Measurements from ENCODE around the gene IBA57.

The IBA57 gene

DNA sequence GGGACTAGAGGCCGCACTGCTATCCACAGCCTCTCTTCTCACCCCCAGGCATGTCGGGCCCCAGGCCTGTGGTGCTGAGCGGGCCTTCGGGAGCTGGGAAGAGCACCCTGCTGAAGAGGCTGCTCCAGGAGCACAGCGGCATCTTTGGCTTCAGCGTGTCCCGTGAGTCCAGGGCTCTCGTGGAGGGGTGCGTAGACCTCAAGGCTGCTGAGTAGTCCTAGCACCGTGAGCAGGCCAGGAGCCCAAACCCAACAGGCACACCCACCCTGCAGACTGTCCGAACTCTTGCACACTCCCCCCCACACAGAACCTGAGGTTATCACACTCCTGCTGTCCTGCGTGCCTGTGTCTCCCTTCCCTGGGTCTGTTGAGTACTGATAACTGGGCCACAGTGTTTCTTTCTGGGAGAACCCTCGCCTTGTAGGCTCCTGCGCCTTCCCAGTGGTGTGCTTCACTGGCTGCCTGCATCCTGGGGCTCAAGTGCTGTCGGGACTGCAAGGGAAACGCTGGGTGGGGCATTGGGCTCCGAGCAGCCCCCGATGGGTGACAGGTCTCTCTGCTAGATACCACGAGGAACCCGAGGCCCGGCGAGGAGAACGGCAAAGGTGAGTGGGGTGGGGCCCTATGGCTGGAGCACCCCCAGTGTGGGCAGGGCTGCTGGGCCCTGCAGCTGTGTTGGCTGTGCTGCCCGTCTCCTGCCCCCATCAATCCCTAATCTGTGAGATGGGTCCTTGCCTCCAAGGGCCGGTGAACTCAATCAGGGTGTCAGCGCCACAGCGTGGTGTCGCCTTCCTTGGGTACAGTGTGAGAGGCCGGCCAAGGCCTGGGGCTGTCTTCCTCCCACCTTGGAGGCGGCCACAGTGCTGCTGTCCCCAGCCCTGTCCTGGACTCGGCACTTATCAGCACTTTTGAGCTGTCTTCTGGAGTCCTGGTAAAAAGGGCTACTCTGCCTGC lies 19.9 kb upstream of the IBA57 start:
- no peak for DNase-seq

DNA sequence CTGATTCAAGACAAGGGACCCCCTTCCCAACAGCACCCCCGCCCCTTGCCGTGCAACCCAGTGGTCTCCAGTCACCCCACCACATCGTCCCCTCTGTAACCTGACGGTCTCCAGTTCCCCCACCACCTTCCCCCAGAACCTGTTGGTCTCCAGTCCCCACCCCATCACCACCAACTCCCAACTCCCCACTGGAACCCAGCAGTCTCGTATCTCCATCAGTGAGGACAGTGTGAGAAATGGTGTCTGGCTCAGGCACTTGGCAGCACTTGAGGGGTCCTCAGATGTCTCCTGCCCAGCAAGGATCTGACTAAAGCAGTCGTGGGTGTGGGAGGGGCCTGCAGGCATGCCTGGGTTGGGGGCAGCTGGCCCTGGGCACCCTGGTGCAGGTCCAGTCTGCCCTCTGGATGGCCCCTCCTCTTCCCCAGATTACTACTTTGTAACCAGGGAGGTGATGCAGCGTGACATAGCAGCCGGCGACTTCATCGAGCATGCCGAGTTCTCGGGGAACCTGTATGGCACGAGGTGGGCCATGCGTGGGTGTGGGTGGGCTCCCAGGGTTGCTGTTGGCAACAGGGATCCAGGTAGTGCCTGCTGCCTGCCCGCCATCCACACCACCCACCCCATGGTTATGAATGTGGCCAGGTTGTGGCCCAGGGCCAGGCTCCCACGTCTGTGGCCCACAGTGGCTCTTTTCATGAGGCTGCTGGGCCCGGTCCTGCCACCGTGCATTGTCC lies 19.0 kb upstream of the IBA57 start:
- no peak for DNase-seq

DNA sequence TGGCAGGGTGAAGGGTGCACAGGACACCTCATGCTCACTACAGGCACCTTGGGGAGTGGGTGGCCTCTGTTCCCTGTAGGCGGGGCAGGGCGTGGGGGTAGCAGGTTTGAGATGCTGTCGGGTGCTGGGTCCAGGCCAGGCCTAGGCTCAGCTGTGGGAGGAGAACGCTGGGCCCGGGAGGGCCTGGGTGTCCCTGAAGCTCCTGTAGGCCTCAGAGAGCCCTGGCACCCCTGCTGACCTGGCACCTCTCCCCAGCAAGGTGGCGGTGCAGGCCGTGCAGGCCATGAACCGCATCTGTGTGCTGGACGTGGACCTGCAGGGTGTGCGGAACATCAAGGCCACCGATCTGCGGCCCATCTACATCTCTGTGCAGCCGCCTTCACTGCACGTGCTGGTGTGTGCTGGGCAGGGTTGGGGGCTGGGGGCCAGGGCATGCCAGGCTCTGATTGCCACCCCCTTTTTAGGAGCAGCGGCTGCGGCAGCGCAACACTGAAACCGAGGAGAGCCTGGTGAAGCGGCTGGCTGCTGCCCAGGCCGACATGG lies 18.4 kb upstream of the IBA57 start:
- no peak for DNase-seq

GRCh38 chr1:228147768-228148167 lies 17.8 kb upstream of the IBA57 start:
- no peak for DNase-seq

DNA sequence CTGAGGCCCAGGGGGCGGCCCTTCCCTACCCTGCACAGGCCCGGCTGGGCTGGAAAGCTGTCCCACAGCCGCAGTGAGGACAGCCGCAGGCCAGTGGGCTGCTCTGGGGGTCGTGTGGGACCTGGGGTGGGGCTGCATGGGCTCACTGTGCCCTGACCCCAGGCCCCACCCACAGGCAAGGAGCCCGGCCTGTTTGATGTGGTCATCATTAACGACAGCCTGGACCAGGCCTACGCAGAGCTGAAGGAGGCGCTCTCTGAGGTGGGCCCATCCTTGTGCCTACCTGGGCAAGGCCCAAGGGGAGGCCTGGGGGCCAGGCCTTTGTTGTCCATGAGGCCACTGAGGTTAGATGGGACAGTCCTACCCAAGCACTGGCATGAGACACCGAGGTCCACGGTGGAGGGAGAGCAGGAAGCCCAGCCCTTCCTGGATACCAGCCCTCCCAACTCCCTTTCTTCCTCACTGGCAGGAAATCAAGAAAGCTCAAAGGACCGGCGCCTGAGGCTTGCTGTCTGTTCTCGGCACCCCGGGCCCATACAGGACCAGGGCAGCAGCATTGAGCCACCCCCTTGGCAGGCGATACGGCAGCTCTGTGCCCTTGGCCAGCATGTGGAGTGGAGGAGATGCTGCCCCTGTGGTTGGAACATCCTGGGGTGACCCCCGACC lies 17.3 kb upstream of the IBA57 start:
- DNase-seq: no peak

DNA sequence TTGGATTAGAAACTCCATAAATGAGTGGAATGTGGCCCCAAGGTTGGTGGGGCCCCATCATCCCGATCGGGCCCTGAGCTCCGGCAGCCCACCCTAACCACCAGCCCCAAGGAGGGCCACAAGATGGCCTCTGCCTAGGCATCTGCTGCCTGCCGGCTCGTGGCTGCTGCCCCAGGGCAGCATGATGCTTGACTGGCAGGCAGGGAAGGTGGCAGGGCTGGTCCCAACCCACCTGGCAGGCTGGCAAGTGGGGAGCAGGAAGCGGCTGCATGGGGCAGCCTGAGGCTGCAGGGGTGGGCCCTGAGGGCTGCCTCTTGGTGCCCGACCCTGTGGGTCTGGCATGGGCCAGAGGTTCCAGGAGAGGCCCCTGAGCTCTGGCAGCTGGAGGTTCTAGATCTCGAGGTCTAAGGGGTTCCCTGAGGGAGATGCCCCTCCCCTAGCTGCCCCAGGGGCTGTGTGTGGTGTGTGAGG lies 16.6 kb upstream of the IBA57 start:
- no peak for DNase-seq

GRCh38 chr1:228149406-228150119 lies 16.0 kb upstream of the IBA57 start, which contains the start of gene GJC2:
GJC2 (plus strand) TSS chr1:228149930; CDS start chr1:228157759, 7,829 bp downstream.
- DNase-seq: no peak

GRCh38 chr1:228150120-228150460 lies 15.5 kb upstream of the IBA57 start:
- DNase-seq: no peak

- DNase-seq: no peak
These were observed 15.0 kb upstream of the IBA57 start for GRCh38 chr1:228150461-228151179.

DNA sequence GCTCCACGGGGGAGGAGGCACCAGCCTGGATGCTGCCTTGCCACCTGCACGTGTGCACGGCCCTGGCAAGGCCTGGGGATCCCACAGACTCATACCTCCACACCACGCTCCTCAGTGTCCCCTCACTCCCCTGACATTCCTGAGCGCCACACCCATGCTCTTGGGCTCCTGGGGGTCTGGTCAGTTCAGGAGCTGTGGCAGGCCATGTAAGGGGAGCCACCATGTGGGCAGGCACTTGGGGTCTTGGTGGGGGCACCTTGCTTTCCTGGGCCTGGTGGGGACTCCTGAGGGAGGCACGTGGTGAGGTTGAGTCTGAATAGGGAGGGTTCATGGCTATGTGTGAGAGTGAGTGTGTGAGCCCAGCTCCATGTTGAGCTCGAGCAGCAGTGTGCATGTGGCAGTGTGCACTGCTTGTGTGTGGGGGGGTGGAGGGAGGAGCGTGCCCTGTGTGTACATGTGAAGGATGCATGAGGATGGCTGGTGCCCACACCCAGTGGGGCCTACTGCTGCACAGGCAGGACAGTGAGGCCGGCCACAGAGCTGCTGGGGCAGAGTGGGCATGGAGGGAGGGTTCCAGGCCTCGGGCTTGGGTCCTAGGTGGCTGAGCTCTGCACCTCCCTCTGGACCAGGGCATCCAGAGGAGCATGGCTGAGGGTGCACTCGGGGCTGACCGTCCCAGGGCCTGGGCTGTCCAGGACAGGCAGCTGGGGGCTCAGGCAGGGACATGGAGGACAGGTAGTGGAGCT lies 14.3 kb upstream of the IBA57 start:
- no peak for DNase-seq

GRCh38 chr1:228152097-228152917 lies 13.3 kb upstream of the IBA57 start:
- DNase-seq: no peak

DNA sequence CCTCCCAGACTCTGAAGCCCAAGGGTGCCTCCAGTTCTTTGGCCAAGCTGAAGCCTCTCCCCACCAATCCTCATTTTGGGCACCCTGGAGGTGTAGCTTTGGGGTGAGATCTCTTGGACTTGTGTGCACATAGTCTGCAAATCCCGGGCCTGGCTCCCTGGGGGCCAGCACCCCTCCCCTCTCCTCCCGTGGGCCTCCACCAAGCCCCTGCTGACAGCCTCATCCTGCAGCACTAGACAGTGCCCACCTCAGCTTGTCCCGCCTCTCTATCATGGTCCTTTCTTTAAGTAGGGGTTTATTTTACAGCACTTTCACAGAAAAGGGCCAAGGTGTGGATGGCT lies 12.7 kb upstream of the IBA57 start:
- DNase-seq: no peak

- DNase-seq: no peak
These were observed 11.5 kb upstream of the IBA57 start for GRCh38 chr1:228154021-228154669.

- DNase-seq: no peak
These were observed 10.7 kb upstream of the IBA57 start for GRCh38 chr1:228154670-228155571.

DNA sequence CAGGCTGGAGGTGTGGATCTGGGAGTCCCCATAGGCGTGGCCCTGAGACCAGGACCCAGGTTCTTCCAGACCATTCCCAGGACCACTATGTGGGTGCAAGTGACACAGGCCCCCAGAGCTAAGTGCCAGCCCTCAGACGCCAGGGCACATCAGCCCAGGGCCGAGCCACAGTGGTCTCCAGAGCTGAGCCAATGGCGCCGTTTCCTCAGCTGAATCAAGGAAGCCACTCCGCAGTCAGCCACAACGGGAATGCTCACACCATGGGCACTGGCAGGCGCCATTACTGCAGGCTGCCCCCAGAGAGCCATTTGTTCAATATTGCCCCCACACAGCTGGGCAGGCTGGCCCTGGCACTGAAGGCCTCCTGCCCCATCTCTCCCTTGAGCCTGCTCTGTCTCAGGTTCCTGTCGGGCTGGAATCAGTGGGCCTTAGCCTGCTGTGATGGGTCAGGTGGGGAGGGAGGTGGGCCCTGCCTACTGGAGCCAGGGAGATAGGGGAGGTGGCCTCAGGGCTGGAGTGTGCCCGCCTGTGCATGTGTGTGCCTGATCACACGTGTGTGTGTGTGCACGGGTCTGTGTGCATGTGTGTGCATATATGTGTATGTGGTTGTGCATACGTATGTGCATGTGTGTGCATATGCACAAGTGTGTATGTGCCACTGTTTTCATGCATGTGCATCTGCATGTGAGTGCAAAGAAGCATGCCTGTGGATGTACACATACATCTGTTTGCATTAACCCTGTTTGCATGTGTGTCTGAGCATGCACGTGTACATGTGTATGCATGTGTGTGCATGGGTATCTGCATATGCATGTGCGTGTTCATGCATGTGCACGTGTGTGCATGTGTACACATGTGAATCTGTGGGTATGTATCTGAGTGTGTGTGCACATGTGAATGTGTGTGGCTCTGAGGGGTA lies 9.7 kb upstream of the IBA57 start:
- no peak for DNase-seq

GRCh38 chr1:228156515-228156881 lies 9.1 kb upstream of the IBA57 start:
- no peak for DNase-seq

DNA sequence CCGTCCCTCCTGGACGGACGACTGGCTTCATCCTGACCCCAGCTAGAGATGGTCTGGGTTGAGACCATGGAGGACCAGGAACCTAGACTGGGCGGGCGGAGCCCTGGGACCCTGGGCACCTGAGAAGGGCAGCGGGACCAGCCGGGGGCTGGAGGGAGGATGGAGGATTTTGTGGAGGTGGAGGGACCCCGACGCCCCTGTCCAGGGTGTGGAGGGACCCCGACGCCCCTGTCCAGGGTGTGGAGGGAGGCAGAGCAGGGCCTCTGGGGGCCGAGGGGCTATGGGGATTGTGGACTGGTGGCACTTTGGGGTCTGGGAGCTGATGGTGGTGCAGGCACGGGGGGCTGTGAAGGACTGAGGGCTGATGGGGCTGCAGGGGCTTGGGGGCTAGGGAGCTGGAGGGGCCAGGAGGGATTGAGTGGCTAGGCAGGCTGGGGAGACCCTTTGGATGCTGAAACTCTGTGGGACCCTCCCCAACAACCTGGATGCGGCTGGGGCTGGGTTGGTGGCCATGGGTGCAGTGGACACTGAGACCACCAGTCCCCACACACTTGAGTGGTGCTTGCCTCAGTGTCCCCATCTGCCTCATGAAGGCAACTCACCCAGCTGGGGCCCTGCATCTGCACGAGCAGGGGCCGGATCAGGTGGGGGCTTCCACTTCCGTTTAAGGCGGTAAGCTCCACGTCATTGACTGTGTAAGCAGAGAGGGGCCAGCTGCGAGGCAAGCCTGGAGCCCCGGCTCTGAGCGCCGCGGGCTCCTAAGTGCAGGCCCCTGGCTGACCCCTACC lies 8.5 kb upstream of the IBA57 start:
- no peak for DNase-seq

Data from retina (tissue), 1 donor.